SK-N-SH (cell line): Measurements from ENCODE around the gene ENOX1.

Source experiments
- EZH2phosphoT487 ChIP-seq: fragments of 200-600 bp; sonication (generic); IDR thresholded peaks from 2 replicates; pipeline ENCODE4 v1.6.1; 2017; ENCODE audit warnings: low read depth, mixed run types, mild to moderate bottlenecking, antibody characterized with exemption, moderate library complexity, borderline replicate concordance
- FOSL2 ChIP-seq: IDR thresholded peaks from 2 replicates; pipeline ENCODE4 v1.4.0; 2012; ENCODE audit warnings: low read depth, mild to moderate bottlenecking, moderate library complexity, borderline replicate concordance
- FOXM1 ChIP-seq: IDR thresholded peaks from 2 replicates; pipeline ENCODE4 v1.4.0; 2012; ENCODE audit warnings: low read depth, mild to moderate bottlenecking
- GABPA ChIP-seq: IDR thresholded peaks from 2 replicates; pipeline ENCODE4 v1.4.0; 2012; ENCODE audit warnings: low read depth, mild to moderate bottlenecking
- NRF1 ChIP-seq: IDR thresholded peaks from 2 replicates; pipeline ENCODE4 v1.6.1; 2012; ENCODE audit warnings: low read depth, mild to moderate bottlenecking, low read length
- POLR2AphosphoS5 ChIP-seq: IDR thresholded peaks from 2 replicates; pipeline ENCODE4 v1.6.1; 2012; ENCODE audit warnings: low read depth, low read length
- RAD21 ChIP-seq: IDR thresholded peaks from 2 replicates; pipeline ENCODE4 v1.6.1; 2012; ENCODE audit warnings: mild to moderate bottlenecking, low read length
- RCOR1 ChIP-seq: fragments of 150-350 bp; IDR thresholded peaks from 2 replicates; pipeline ENCODE4 v1.6.1; 2017; ENCODE audit warnings: antibody characterized with exemption, low read length
- SIN3A ChIP-seq: IDR thresholded peaks from 2 replicates; pipeline ENCODE4 v1.6.1; 2012; ENCODE audit warnings: low read depth, mild to moderate bottlenecking, low read length, moderate library complexity, borderline replicate concordance
- TAF1 ChIP-seq: IDR thresholded peaks from 2 replicates; pipeline ENCODE4 v1.6.1; 2012; ENCODE audit warnings: low read depth, mild to moderate bottlenecking, low read length, moderate library complexity, borderline replicate concordance
- TEAD4 ChIP-seq: IDR thresholded peaks from 2 replicates; pipeline ENCODE4 v1.4.0; 2012; ENCODE audit warnings: mild to moderate bottlenecking, borderline replicate concordance; ENCODE audit not compliant: insufficient read depth
- USF1 ChIP-seq: IDR thresholded peaks from 2 replicates; pipeline ENCODE4 v1.4.0; 2012; ENCODE audit warnings: low read depth, borderline replicate concordance
- TF ChIP-seq, protein P1 (sequence below): IDR thresholded peaks from 2 replicates; pipeline ENCODE4 v1.4.0; 2012; ENCODE audit warnings: low read depth, borderline replicate concordance
- TF ChIP-seq, protein P2 (sequence below): fragments of 200-600 bp; sonication (generic); IDR thresholded peaks from 2 replicates; pipeline ENCODE4 v1.6.1; 2017; ENCODE audit warnings: antibody characterized with exemption, mild to moderate bottlenecking, moderate library complexity

DNA sequence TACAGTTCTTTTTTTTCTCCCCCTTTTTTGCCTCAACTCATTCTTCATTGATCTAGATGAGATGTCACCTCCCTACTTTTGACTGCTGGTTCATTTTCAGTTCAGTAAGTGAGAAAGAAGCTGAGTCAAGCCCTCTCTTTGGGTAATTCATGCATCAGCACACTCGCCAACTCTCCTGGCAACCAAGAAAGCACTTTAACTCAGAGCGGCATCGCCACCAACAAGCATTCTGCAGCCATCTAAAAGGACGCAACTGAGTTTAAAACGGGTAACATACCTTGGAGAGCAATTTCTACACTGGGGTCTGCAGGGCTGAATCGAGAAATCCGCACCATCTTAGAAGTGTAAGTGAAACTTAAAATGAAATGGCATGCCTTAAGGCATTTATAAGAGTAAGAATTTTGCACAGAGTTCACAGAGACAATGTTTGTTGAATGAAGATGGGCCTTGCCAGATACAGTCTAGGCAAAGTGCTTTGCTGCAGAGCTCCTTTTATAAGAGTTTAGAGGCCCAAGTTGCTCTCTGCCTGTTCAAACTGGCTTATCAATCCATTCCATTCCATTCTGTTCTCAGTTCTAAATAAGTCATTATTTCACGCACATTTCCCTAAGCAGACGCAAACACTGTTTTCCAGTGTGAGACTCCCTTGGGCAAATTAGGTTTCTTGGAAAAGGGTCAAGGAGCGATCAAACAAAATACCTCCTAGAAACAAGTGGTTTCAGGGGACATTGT lies 338.0 kb downstream of the ENOX1 start:
- TF ChIP-seq TAF1 = no peak
- TF ChIP-seq, protein P1, sequence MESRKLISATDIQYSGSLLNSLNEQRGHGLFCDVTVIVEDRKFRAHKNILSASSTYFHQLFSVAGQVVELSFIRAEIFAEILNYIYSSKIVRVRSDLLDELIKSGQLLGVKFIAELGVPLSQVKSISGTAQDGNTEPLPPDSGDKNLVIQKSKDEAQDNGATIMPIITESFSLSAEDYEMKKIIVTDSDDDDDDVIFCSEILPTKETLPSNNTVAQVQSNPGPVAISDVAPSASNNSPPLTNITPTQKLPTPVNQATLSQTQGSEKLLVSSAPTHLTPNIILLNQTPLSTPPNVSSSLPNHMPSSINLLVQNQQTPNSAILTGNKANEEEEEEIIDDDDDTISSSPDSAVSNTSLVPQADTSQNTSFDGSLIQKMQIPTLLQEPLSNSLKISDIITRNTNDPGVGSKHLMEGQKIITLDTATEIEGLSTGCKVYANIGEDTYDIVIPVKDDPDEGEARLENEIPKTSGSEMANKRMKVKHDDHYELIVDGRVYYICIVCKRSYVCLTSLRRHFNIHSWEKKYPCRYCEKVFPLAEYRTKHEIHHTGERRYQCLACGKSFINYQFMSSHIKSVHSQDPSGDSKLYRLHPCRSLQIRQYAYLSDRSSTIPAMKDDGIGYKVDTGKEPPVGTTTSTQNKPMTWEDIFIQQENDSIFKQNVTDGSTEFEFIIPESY = no peak
- TF ChIP-seq, protein P2, sequence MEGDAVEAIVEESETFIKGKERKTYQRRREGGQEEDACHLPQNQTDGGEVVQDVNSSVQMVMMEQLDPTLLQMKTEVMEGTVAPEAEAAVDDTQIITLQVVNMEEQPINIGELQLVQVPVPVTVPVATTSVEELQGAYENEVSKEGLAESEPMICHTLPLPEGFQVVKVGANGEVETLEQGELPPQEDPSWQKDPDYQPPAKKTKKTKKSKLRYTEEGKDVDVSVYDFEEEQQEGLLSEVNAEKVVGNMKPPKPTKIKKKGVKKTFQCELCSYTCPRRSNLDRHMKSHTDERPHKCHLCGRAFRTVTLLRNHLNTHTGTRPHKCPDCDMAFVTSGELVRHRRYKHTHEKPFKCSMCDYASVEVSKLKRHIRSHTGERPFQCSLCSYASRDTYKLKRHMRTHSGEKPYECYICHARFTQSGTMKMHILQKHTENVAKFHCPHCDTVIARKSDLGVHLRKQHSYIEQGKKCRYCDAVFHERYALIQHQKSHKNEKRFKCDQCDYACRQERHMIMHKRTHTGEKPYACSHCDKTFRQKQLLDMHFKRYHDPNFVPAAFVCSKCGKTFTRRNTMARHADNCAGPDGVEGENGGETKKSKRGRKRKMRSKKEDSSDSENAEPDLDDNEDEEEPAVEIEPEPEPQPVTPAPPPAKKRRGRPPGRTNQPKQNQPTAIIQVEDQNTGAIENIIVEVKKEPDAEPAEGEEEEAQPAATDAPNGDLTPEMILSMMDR = no peak
- TF ChIP-seq RCOR1 = no peak
- TF ChIP-seq USF1 = no peak
- TF ChIP-seq EZH2phosphoT487 = no peak
- TF ChIP-seq GABPA = no peak
- no peak for TF ChIP-seq RAD21
- no peak for TF ChIP-seq POLR2AphosphoS5
- no peak for TF ChIP-seq FOSL2
- no peak for TF ChIP-seq TEAD4
- no peak for TF ChIP-seq NRF1
- no peak for TF ChIP-seq FOXM1
- TF ChIP-seq SIN3A = no peak
